IMR-90 (cell line): ENCODE measurements around the gene MAS1. TPM values are rescaled to one million over a fixed set of nuclear protein-coding genes. Genes with fewer than 3 reads are reported as not detected.

ENCODE experiments used
- ATAC-seq: fragments of 200-7000 bp; cut with Tn5 transposase; 2 replicates; pipeline ENCODE4 v1.9.1; 2020; ENCODE audit warnings: low read depth, mild to moderate bottlenecking, moderate library complexity
- BruUV-seq: library from RNA; stranded (reverse); fragments of 400-500 nt; replicated peaks from 2 replicates; lab custom pipeline; 2021; lab: Mats Ljungman, UMichigan
- CTCF ChIA-PET: fragments of 300-600 bp; formaldehyde crosslinking; extraction: SDS; loops from one replicate; lab custom pipeline; 2021; ENCODE audit warnings: antibody characterized with exemption; lab: Yijun Ruan, JAX
- POLR2A ChIA-PET: fragments of 300-600 bp; sonication (Branson Sonifier 250); formaldehyde crosslinking; loops from one replicate; lab custom pipeline; 2022; ENCODE audit warnings: antibody characterized with exemption; ENCODE audit not compliant: unreplicated experiment; lab: Charles Lee
- DNase-seq: peaks from one replicate; pipeline ENCODE4 v3.0.0; 2013
- H2AFZ ChIP-seq: replicated peaks from 2 replicates; pipeline ENCODE3; 2013; ENCODE audit warnings: low read length, mild to moderate bottlenecking; ENCODE audit not compliant: poor library complexity
- H2AK5ac ChIP-seq: 2 replicates; pipeline ENCODE4 v1.6.1; 2013; ENCODE audit warnings: low read depth, low read length, inconsistent platforms
- H2AK9ac ChIP-seq: replicated peaks from 2 replicates; pipeline ENCODE3; 2013; ENCODE audit warnings: mild to moderate bottlenecking, low read depth, low read length, moderate library complexity; ENCODE audit not compliant: poor library complexity
- H2BK120ac ChIP-seq: 2 replicates; pipeline ENCODE4 v1.6.1; 2013; ENCODE audit warnings: low read depth, low read length, inconsistent platforms
- H2BK15ac ChIP-seq: 3 replicates; pipeline ENCODE4 v1.6.1; 2013; ENCODE audit warnings: low read depth, low read length, inconsistent platforms
- H2BK20ac ChIP-seq: 2 replicates; pipeline ENCODE4 v1.6.1; 2013; ENCODE audit warnings: low read depth, mild to moderate bottlenecking, inconsistent platforms, low read length, moderate library complexity
- H2BK5ac ChIP-seq: 2 replicates; pipeline ENCODE4 v1.6.1; 2013; ENCODE audit warnings: mild to moderate bottlenecking, low read depth, low read length, inconsistent platforms; ENCODE audit not compliant: poor library complexity, severe bottlenecking
- H3K14ac ChIP-seq: replicated peaks from 2 replicates; pipeline ENCODE4 v1.6.1; 2013; ENCODE audit warnings: low read depth, low read length, inconsistent platforms
- H3K18ac ChIP-seq: 2 replicates; pipeline ENCODE4 v1.6.1; 2013; ENCODE audit warnings: low read depth, low read length, control low read depth
- H3K23ac ChIP-seq: 2 replicates; pipeline ENCODE4 v1.6.1; 2013; ENCODE audit warnings: low read depth, low read length, inconsistent platforms
- H3K27ac ChIP-seq: 2 replicates; pipeline ENCODE4 v1.5.1; 2013; ENCODE audit warnings: mild to moderate bottlenecking, control low read depth, low read length; ENCODE audit not compliant: insufficient read depth
- H3K27me3 ChIP-seq: 2 replicates; pipeline ENCODE4 v1.6.1; 2013; ENCODE audit warnings: low read length; ENCODE audit not compliant: control insufficient read depth, insufficient read depth
- H3K36me3 ChIP-seq: 2 replicates; pipeline ENCODE4 v1.6.1; 2013; ENCODE audit warnings: low read length, mixed read lengths; ENCODE audit not compliant: control insufficient read depth, insufficient read depth
- H3K4ac ChIP-seq: 2 replicates; pipeline ENCODE4 v1.6.1; 2013; ENCODE audit warnings: low read depth, low read length, inconsistent platforms
- H3K4me1 ChIP-seq: 2 replicates; pipeline ENCODE4 v1.6.1; 2013; ENCODE audit warnings: low read length, mixed read lengths; ENCODE audit not compliant: control insufficient read depth, insufficient read depth
- H3K4me2 ChIP-seq: 2 replicates; pipeline ENCODE4 v1.6.1; 2013; ENCODE audit warnings: low read depth, mild to moderate bottlenecking, control low read depth, low read length, moderate library complexity
- H3K4me3 ChIP-seq: 2 replicates; pipeline ENCODE4 v1.5.1; 2013; ENCODE audit warnings: low read depth, mild to moderate bottlenecking, control low read depth, low read length, moderate library complexity; ENCODE audit not compliant: insufficient read depth
- H3K56ac ChIP-seq: 2 replicates; pipeline ENCODE4 v1.6.1; 2013; ENCODE audit warnings: low read length, inconsistent platforms; ENCODE audit not compliant: insufficient read depth; ENCODE audit errors: extremely low read depth
- H3K79me1 ChIP-seq, 2 experiments: 2 replicates each; pipeline ENCODE4 v1.6.1; 2013; ENCODE audit warnings: low read length in 2 of 2, inconsistent platforms in 1 of 2, low read depth in 1 of 2
- H3K9ac ChIP-seq: 2 replicates; pipeline ENCODE4 v1.6.1; 2013; ENCODE audit warnings: low read depth, low read length, control low read depth
- H3K9me1 ChIP-seq: 2 replicates; pipeline ENCODE4 v1.6.1; 2013; ENCODE audit warnings: low read length, inconsistent platforms; ENCODE audit not compliant: insufficient read depth
- H3K9me3 ChIP-seq: 2 replicates; pipeline ENCODE4 v1.6.1; 2013; ENCODE audit warnings: low read length; ENCODE audit not compliant: control insufficient read depth, insufficient read depth
- H4K20me1 ChIP-seq: 2 replicates; pipeline ENCODE4 v1.6.1; 2013; ENCODE audit warnings: low read length, inconsistent platforms; ENCODE audit not compliant: insufficient read depth
- H4K5ac ChIP-seq: 2 replicates; pipeline ENCODE4 v1.6.1; 2013; ENCODE audit warnings: mild to moderate bottlenecking, low read depth, low read length, control low read depth
- H4K8ac ChIP-seq, 2 experiments: 2 replicates each; pipeline ENCODE4 v1.6.1; 2013; ENCODE audit warnings: low read depth in 2 of 2, low read length in 2 of 2, control low read depth in 1 of 2, inconsistent platforms in 1 of 2
- H4K91ac ChIP-seq: 2 replicates; pipeline ENCODE4 v1.6.1; 2013; ENCODE audit warnings: low read depth, low read length, inconsistent platforms; ENCODE audit not compliant: insufficient read depth
- BHLHE40 ChIP-seq: fragments of 150-350 bp; IDR thresholded peaks from 2 replicates; pipeline ENCODE4 v1.6.1; 2016; ENCODE audit warnings: mild to moderate bottlenecking, low read depth, low read length
- CEBPB ChIP-seq: IDR thresholded peaks from 2 replicates; pipeline ENCODE4 v1.6.1; 2012; ENCODE audit warnings: low read depth, low read length, improper control_type of control experiment
- CHD1 ChIP-seq: IDR thresholded peaks from 2 replicates; pipeline ENCODE4 v1.6.1; 2012; ENCODE audit warnings: low read depth, low read length, improper control_type of control experiment
- CTCF ChIP-seq: conservative IDR thresholded peaks from 2 replicates; pipeline ENCODE4 v1.5.1; 2012; ENCODE audit warnings: mild to moderate bottlenecking, low read depth, low read length, improper control_type of control experiment
- FOS ChIP-seq: fragments of 150-350 bp; IDR thresholded peaks from 2 replicates; pipeline ENCODE4 v1.6.1; 2016; ENCODE audit warnings: low read depth, low read length
- MXI1 ChIP-seq: IDR thresholded peaks from 2 replicates; pipeline ENCODE4 v1.6.1; 2012; ENCODE audit warnings: low read depth, mild to moderate bottlenecking, low read length, moderate library complexity, borderline replicate concordance
- NFE2L2 ChIP-seq: fragments of 150-350 bp; IDR thresholded peaks from 2 replicates; pipeline ENCODE4 v1.6.1; 2016; ENCODE audit warnings: low read depth, mild to moderate bottlenecking, low read length
- POLR2A ChIP-seq: IDR thresholded peaks from 2 replicates; pipeline ENCODE4 v1.6.1; 2012; ENCODE audit warnings: mild to moderate bottlenecking, low read depth, low read length
- RAD21 ChIP-seq: IDR thresholded peaks from 2 replicates; pipeline ENCODE4 v1.6.1; 2012; ENCODE audit warnings: low read length, improper control_type of control experiment
- RFX5 ChIP-seq: IDR thresholded peaks from 2 replicates; pipeline ENCODE4 v1.8.0; 2012; ENCODE audit warnings: low read depth, mild to moderate bottlenecking, low read length, moderate library complexity
- USF2 ChIP-seq: fragments of 150-350 bp; IDR thresholded peaks from 2 replicates; pipeline ENCODE4 v1.6.1; 2017; ENCODE audit warnings: mild to moderate bottlenecking, antibody characterized with exemption, low read length, low read depth
- WGBS, 2 experiments: methylation state at CpG; one replicate each; pipeline versions ENCODE4 v1.1.5 to v1.1.7; 2013; ENCODE audit warnings: missing lambda C conversion rate in 2 of 2; ENCODE audit not compliant: insufficient read length in 1 of 2; ENCODE audit errors: extremely low coverage in 2 of 2; 5-methylcytosine and 5-hydroxymethylcytosine counted together
- dilution Hi-C: fragments of 300-500 bp; cut with HindIII; formaldehyde crosslinking; loops from one replicate; pipeline ENCODE4 v1.14.3; 2018; ENCODE audit warnings: low sequenced_read_pairs; ENCODE audit not compliant: unreplicated experiment
- in situ Hi-C: fragments of 300-500 bp; cut with MboI; formaldehyde crosslinking; loops from 3 replicates; pipeline ENCODE4 v1.14.3; 2019; ENCODE audit warnings: low sequenced_read_pairs, inconsistent platforms, mixed read lengths
- intact Hi-C: fragments of 100-400 bp; cut with micrococcal nuclease; formaldehyde crosslinking; loops from 2 replicates; pipeline ENCODE4 v1.10.0; 2022
- polyA plus RNA-seq, 3 experiments: library from polyadenylated mRNA; depleted of rRNA; stranded (reverse); fragments of >200 nt; gene quantifications; 2 replicates each; pipeline ENCODE4 v1.2.3, GENCODE V29; 2012; ENCODE audit warnings: low replicate concordance in 1 of 3
- total RNA-seq: library from RNA; depleted of rRNA; stranded (reverse); fragments of >200 nt; gene quantifications from 2 replicates; pipeline ENCODE4 v1.2.3, GENCODE V29; 2012

The MAS1 gene
- total and polyA plus RNA-seq, 2 of the 4 experiments (the other 2 are of a cell fraction): under 0.01 TPM; not detected in 1

- TF ChIP-seq CEBPB: no peak
Observed at GRCh38 chr6:159866286-159867247, 24.2 kb upstream of the MAS1 start (continued).

GRCh38 chr6:159871241-159871640 is 19.5 kb upstream of the MAS1 start:
- in situ Hi-C loops: loop anchor here (25.0 kb wide), 1 partner anchor 591 kb away; no protein-coding TSS in a partner anchor
- H3K9me3 ChIP-seq: peaks cover 5% of the 10 kb centered on the region
- no peak overlapping the region for H2BK15ac ChIP-seq
- H3K14ac ChIP-seq: no peak overlapping the region
- dilution Hi-C loops: no loop called here
- WGBS, 2 experiments: 80% methylated on average over 1 of the region's 1 CpG; no CpG with 5 or more reads in 1 of the 2 experiments
- ATAC-seq (no peak), DNase-seq (no peak)
- no peak overlapping the region for H4K91ac ChIP-seq
- H3K4me3 ChIP-seq: no peak overlapping the region
- no peak overlapping the region for H2BK5ac ChIP-seq
- H3K27me3 ChIP-seq: peaks cover 6% of the 10 kb centered on the region; the same call in 1 of the 2 replicates
- no peak overlapping the region for H2BK120ac ChIP-seq
- H3K9ac ChIP-seq: no peak overlapping the region
- H3K4me2 ChIP-seq: no peak overlapping the region
- POLR2A ChIA-PET: no interaction called here
- CTCF ChIA-PET: no interaction called here
- TF ChIP-seq FOS: no peak
- no peak for TF ChIP-seq USF2
- TF ChIP-seq POLR2A: no peak
- no peak for TF ChIP-seq CTCF
- TF ChIP-seq NFE2L2: no peak
- TF ChIP-seq BHLHE40: no peak
- no peak for TF ChIP-seq MXI1
- no peak for TF ChIP-seq RFX5
- TF ChIP-seq CHD1: no peak
- TF ChIP-seq RAD21: no peak
- H3K4ac ChIP-seq: no peak overlapping the region
- H2AFZ ChIP-seq: no peak overlapping the region
- H3K9me1 ChIP-seq: no peaks in the 10 kb centered on the region
- no peak overlapping the region for H2AK5ac ChIP-seq
- H2BK20ac ChIP-seq: no peak overlapping the region
- no peak overlapping the region for H2AK9ac ChIP-seq
- no peak overlapping the region for H3K18ac ChIP-seq
- BruUV-seq: no TSS peak
- no peaks in the 10 kb centered on the region for H3K4me1 ChIP-seq
- intact Hi-C loops: no loop called here
- H3K27ac ChIP-seq: no peak overlapping the region
- H4K5ac ChIP-seq: no peak overlapping the region
- no peaks in the 10 kb centered on the region for H3K36me3 ChIP-seq
- no peak overlapping the region for H4K8ac ChIP-seq
- H3K56ac ChIP-seq: no peak overlapping the region
- no peak overlapping the region for H3K23ac ChIP-seq
- no peaks in the 10 kb centered on the region for H4K20me1 ChIP-seq
- H3K79me1 ChIP-seq: no peaks in the 10 kb centered on the region
